OCI-LY7 (cell line): ENCODE measurements around the gene NOP10. TPM values are rescaled to one million over a fixed set of nuclear protein-coding genes. Genes with fewer than 3 reads are reported as not detected.
"Not testable (repeated sequence)": the region's sequence is repeated elsewhere in the genome, so short reads cannot be mapped to it uniquely, and the experiment has no call there.

Source experiments
- Bru-seq: library from RNA; stranded (reverse); fragments of 400-500 nt; gene quantifications from one replicate; lab custom pipeline; 2021; lab: Mats Ljungman, UMichigan
- BruChase-seq, 2 experiments: library from RNA; stranded (reverse); fragments of 400-500 nt; gene quantifications; one replicate each; lab custom pipeline; 2021; lab: Mats Ljungman, UMichigan
- BruUV-seq: library from RNA; stranded (reverse); fragments of 400-500 nt; replicated peaks from 2 replicates; lab custom pipeline; 2021; lab: Mats Ljungman, UMichigan
- CTCF ChIA-PET: fragments of 300-600 bp; sonication (Branson Sonifier 250); formaldehyde crosslinking; loops from one replicate; lab custom pipeline; 2022; ENCODE audit warnings: antibody characterized with exemption; ENCODE audit not compliant: unreplicated experiment; lab: Charles Lee
- POLR2A ChIA-PET: fragments of 300-600 bp; sonication (Branson Sonifier 250); formaldehyde crosslinking; loops from one replicate; lab custom pipeline; 2022; ENCODE audit warnings: antibody characterized with exemption; lab: Charles Lee
- DNase-seq: peaks from one replicate; pipeline ENCODE4 v3.0.0-alpha.2; 2015; ENCODE audit warnings: low spot score
- H2AFZ ChIP-seq: fragments of 200-600 bp; sonication (generic), shearing (Covaris generic); 2 replicates; pipeline ENCODE4 v1.6.1; 2014; ENCODE audit warnings: mild to moderate bottlenecking, antibody characterized with exemption, low read length, moderate library complexity
- H3K27ac ChIP-seq: fragments of 200-600 bp; sonication (generic); 2 replicates; pipeline ENCODE4 v1.5.1; 2014; ENCODE audit warnings: mixed run types, low read depth, mild to moderate bottlenecking, moderate library complexity, low read length, inconsistent platforms; ENCODE audit not compliant: poor library complexity, severe bottlenecking
- H3K36me3 ChIP-seq: fragments of 200-600 bp; sonication (generic); 2 replicates; pipeline ENCODE4 v1.6.1; 2014; ENCODE audit warnings: mild to moderate bottlenecking, antibody characterized with exemption, low read length, moderate library complexity, mixed read lengths; ENCODE audit not compliant: insufficient read depth
- H3K4me1 ChIP-seq: fragments of 200-600 bp; sonication (generic); 2 replicates; pipeline ENCODE4 v1.5.1; 2014; ENCODE audit warnings: mild to moderate bottlenecking, low read length; ENCODE audit not compliant: insufficient read depth, poor library complexity, severe bottlenecking
- H3K4me2 ChIP-seq: fragments of 200-600 bp; sonication (generic); 2 replicates; pipeline ENCODE4 v1.6.1; 2014; ENCODE audit warnings: mild to moderate bottlenecking, low read length
- H3K4me3 ChIP-seq: fragments of 200-600 bp; sonication (generic); 2 replicates; pipeline ENCODE4 v1.5.1; 2014; ENCODE audit warnings: mild to moderate bottlenecking, low read depth, low read length; ENCODE audit not compliant: poor library complexity, severe bottlenecking
- H3K79me2 ChIP-seq: fragments of 200-600 bp; sonication (generic); 2 replicates; pipeline ENCODE4 v1.6.1; 2016; ENCODE audit warnings: low read depth, mild to moderate bottlenecking, low read length, moderate library complexity, mixed read lengths; ENCODE audit not compliant: insufficient read depth
- H3K9me2 ChIP-seq: fragments of 200-600 bp; sonication (generic); 2 replicates; pipeline ENCODE4 v1.6.1; 2016; ENCODE audit warnings: mild to moderate bottlenecking, low read length, mixed read lengths; ENCODE audit not compliant: insufficient read depth
- H3K9me3 ChIP-seq: fragments of 200-600 bp; sonication (generic); 2 replicates; pipeline ENCODE4 v1.6.1; 2014; ENCODE audit warnings: mild to moderate bottlenecking, mixed run types, low read length, mixed read lengths
- H4K20me1 ChIP-seq: fragments of 200-600 bp; sonication (generic); 2 replicates; pipeline ENCODE4 v1.6.1; 2014; ENCODE audit warnings: mild to moderate bottlenecking, antibody characterized with exemption, low read length, moderate library complexity, mixed read lengths; ENCODE audit not compliant: insufficient read depth
- EZH2phosphoT487 ChIP-seq: fragments of 200-600 bp; sonication (generic); IDR thresholded peaks from 2 replicates; pipeline ENCODE4 v1.6.1; 2018; ENCODE audit warnings: low read depth, borderline replicate concordance, mild to moderate bottlenecking, mixed run types, antibody characterized with exemption, low read length, moderate library complexity, mixed read lengths
- intact Hi-C: fragments of 100-400 bp; cut with micrococcal nuclease; formaldehyde crosslinking; loops from one replicate; pipeline ENCODE4 v1.10.0; 2022; ENCODE audit not compliant: unreplicated experiment
- long read RNA-seq: library from polyadenylated mRNA; stranded (forward); transcript quantifications from one replicate; pipeline ENCODE4 v2.0.0, GENCODE V29; 2022
- total RNA-seq, 2 experiments: library from RNA; depleted of rRNA in 1 of 2; stranded (reverse); fragments of >200 nt in 1 of 2; shearing (Covaris generic) in 1 of 2; gene quantifications; 2 replicates each; pipeline ENCODE4 v1.2.3, GENCODE V29; 2014 to 2022
- TF ChIP-seq, protein P1 (sequence below): fragments of 200-600 bp; sonication (generic); conservative IDR thresholded peaks from 2 replicates; pipeline ENCODE4 v1.5.1; 2014; ENCODE audit warnings: mild to moderate bottlenecking, antibody characterized with exemption, low read length, moderate library complexity, mixed read lengths

Gene NOP10
- total RNA-seq (2014; rRNA removed; shearing (Covaris generic)) (115 and 191 TPM in 2 replicates), total RNA-seq (2022) (125 and 130 TPM in 2 replicates), Bru-seq, nascent RNA (percentile 93 among the genes with signal in this experiment), BruChase-seq, experiment 1, labeled RNA remaining after a 6-hour chase (percentile 98 among the genes with signal in this experiment), BruChase-seq, experiment 2, labeled RNA remaining after a 2-hour chase (percentile 95 among the genes with signal in this experiment)
- long read RNA-seq, transcript NOP10-201 (2 exons, 554 nt) = major isoform, 154 of 157 reads
- long read RNA-seq, partial matches to known transcripts = 0 of 157 reads
- long read RNA-seq, other reads (novel, unspliced or antisense) = 3 of 157 reads

GRCh38 chr15:34342737-34343575 is at the start of gene NOP10, which contains the start of gene NUTM1:
Gene NOP10 (minus strand): TSS chr15:34343136. CDS start chr15:34343073, 63 bp downstream.
Gene NUTM1 (plus strand): TSS chr15:34343315. CDS start chr15:34343697, 382 bp downstream.
- Histone ChIP-seq H3K27ac (peak within 1 kb of the TSS; percentile 78), H3K9me3 (no peaks in the 10 kb centered on the region), H3K4me1 (peaks cover 12% of the 10 kb centered on the region), H2AFZ (peak within 1 kb of the TSS; percentile 97), H3K79me2 (peaks cover 19% of the 10 kb centered on the region), H3K4me2 (peak within 1 kb of the TSS; percentile 65), H3K4me3 (peak within 1 kb of the TSS; percentile 91), H3K36me3 (peaks cover 35% of the 10 kb centered on the region), H3K9me2 (no peaks in the 10 kb centered on the region), H4K20me1 (no peaks in the 10 kb centered on the region)
- ChIA-PET POLR2A (interaction anchor here (0.7 to 1.3 kb wide), 6 partner anchors 14 to 248 kb away, joined by 3 to 5 read pairs (median 4); partner anchors contain the start of gene LPCAT4), CTCF (interaction anchor here (0.7 kb wide), 1 partner anchor 24 kb away, joined by 4 read pairs; the partner anchor contains the start of gene LPCAT4)
- no TSS peak for BruUV-seq
- intact Hi-C loops = loop anchor here (1.0 to 2.0 kb wide), 3 partner anchors 23 to 246 kb away; partner anchors contain the start of gene EMC7
- no peak for TF ChIP-seq EZH2phosphoT487
- TF ChIP-seq, protein P1, sequence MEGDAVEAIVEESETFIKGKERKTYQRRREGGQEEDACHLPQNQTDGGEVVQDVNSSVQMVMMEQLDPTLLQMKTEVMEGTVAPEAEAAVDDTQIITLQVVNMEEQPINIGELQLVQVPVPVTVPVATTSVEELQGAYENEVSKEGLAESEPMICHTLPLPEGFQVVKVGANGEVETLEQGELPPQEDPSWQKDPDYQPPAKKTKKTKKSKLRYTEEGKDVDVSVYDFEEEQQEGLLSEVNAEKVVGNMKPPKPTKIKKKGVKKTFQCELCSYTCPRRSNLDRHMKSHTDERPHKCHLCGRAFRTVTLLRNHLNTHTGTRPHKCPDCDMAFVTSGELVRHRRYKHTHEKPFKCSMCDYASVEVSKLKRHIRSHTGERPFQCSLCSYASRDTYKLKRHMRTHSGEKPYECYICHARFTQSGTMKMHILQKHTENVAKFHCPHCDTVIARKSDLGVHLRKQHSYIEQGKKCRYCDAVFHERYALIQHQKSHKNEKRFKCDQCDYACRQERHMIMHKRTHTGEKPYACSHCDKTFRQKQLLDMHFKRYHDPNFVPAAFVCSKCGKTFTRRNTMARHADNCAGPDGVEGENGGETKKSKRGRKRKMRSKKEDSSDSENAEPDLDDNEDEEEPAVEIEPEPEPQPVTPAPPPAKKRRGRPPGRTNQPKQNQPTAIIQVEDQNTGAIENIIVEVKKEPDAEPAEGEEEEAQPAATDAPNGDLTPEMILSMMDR = peak; percentile 87
- DNase-seq = peak; percentile 94

GRCh38 chr15:34389594-34390086 is 46.7 kb upstream of the NOP10 start:
- H3K9me2 ChIP-seq, DNase-seq, BruUV-seq, H3K4me1 ChIP-seq, intact Hi-C loops, H3K36me3 ChIP-seq, POLR2A ChIA-PET, H4K20me1 ChIP-seq, H3K4me3 ChIP-seq, H3K79me2 ChIP-seq, H3K4me2 ChIP-seq, H3K9me3 ChIP-seq, CTCF ChIA-PET, H2AFZ ChIP-seq, H3K27ac ChIP-seq: not testable (repeated sequence)

- DNase-seq, H3K4me1 ChIP-seq, H4K20me1 ChIP-seq, H3K79me2 ChIP-seq, H2AFZ ChIP-seq, H3K9me2 ChIP-seq, POLR2A ChIA-PET, H3K9me3 ChIP-seq, BruUV-seq, H3K27ac ChIP-seq, intact Hi-C loops, H3K4me2 ChIP-seq, H3K36me3 ChIP-seq, H3K4me3 ChIP-seq, CTCF ChIA-PET: not testable (repeated sequence)
Measured at GRCh38 chr15:34381829-34382521, 39.0 kb upstream of the NOP10 start.

DNA sequence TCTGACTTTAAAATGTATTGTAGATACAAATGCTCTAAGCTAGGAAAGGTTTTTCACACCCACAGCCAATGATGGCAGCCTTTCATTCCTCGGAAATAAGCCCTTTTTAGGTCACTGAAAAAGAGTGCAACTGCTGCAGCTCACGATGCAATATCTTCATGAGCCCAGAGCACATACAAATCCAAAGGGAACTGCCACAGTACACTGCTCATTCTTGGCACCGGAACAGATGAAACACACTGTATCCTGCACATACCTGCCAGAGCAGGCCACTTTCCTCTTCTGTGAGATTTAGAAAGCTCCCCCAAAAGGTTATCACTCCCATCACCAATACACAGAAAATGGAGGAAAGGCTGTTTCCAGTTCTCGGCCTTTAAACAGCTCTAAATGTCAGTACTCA is 37.6 kb upstream of the NOP10 start:
- H3K36me3 ChIP-seq, POLR2A ChIA-PET, H3K9me2 ChIP-seq, H3K4me1 ChIP-seq, CTCF ChIA-PET, H4K20me1 ChIP-seq, DNase-seq, intact Hi-C loops, H3K79me2 ChIP-seq, H3K4me2 ChIP-seq, H2AFZ ChIP-seq, H3K27ac ChIP-seq, H3K4me3 ChIP-seq, BruUV-seq, H3K9me3 ChIP-seq: not testable (repeated sequence)
